DMS 273 (cell line): ENCODE measurements around the gene ENTPD6.
"Not testable (repeated sequence)": the region's sequence is repeated elsewhere in the genome, so short reads cannot be mapped to it uniquely, and the experiment has no call there.

Experiments used
- DNase-seq: peaks from one replicate; lab custom pipeline; 2025; ENCODE audit not compliant: unreplicated experiment; lab: John Stamatoyannopoulos, UW

Gene ENTPD6

GRCh38 chr20:25240851-25241658, 45.5 kb downstream of the ENTPD6 start:
- not testable (repeated sequence) for DNase-seq

DNA sequence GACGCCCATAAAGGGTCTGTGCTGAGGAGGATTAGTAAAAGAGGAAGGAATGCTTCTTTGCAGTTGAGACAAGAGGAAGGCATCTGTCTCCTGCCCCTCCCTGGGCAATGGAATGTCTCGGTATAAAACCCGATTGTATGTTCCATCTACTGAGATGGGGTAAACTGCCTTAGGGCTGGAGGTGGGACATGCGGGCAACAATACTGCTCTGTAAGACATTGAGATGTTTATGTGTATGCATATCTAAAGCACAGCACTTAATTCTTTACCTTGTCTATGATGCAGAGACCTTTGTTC, 46.1 kb downstream of the ENTPD6 start:
- not testable (repeated sequence) for DNase-seq

DNA sequence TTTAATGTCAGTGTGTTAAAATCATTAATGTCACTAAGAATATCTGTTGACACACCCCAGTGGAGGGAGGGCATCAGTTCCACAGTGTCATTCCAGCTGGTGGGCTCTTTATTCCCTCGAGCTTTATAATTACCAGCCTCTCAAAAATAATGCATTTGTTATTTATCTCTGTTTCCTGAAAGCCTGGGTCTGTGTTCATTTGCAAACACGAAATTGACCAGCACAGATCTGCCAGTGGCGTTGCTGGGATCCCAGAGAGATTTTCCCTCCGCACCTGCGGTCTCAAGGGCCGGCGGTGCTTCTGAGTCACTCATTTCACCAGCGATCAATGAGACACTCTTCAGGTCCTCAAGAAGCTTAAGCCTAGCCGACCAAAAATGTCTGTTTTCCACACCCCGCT, 46.7 kb downstream of the ENTPD6 start:
- DNase-seq, result no peak

- DNase-seq, result no peak
These were observed 48.0 kb downstream of the ENTPD6 start for GRCh38 chr20:25243416-25243979.

GRCh38 chr20:25244976-25245375, 49.5 kb downstream of the ENTPD6 start:
- no peak for DNase-seq

DNA sequence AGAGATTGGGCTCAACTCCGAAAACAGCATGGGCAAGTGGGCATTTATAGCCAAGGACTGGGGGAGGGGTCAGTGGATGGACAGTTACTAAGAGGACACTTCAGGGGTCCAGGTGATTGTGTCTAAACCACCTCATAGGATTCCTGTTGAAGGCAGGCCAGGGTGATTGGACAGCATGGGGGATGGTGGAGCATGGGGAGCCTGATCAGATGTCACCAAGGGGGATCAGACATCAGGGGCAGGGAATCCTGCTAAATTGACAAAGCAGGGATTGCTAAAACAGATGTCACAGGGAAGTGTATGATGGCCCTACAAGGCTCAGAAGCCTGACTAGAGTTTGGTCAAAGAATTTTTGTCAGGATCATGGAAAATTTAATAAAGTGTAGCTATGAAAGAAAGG, 49.9 kb downstream of the ENTPD6 start:
- peak; percentile 64 for DNase-seq

DNA sequence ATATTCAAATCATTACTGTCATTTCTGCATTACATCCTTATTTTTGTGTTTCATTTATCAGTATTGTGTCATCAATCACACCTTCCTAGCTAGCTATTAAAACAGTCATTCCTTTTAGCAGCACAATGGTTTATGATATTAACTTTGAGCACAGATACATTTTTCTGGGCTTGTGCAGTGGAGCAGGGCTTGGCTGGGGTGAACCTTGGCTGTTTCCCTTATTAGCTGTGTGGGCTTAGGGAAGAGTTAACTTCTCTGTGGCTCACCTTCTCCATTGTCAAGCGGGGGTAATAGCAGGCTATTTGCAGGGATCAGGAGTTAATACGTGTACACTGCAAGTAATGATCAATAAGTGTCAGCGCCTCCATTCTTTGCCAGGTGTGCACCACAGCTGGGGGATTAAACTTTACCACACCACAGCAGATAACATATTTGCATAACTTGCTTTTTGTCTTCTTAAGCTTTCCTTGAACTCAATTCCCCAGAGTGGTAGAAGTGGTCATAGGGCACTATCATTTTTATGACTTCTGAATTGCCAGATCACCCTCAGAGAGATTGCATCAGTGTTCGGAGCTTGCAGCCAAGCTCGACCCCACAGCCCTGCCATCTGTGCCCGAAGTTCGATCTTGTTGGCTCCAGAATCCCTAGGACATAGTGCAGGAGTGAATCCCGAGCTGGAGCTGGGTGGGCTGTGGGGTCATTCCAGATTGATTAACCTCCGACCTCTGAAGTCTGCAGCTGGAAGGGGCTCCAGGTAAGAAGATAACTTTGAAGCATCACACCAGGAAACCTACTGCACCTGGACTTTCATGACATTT, 50.9 kb downstream of the ENTPD6 start:
- peak; percentile 38 for DNase-seq

GRCh38 chr20:25247000-25247517, 51.5 kb downstream of the ENTPD6 start:
- peak; percentile 82 for DNase-seq

DNA sequence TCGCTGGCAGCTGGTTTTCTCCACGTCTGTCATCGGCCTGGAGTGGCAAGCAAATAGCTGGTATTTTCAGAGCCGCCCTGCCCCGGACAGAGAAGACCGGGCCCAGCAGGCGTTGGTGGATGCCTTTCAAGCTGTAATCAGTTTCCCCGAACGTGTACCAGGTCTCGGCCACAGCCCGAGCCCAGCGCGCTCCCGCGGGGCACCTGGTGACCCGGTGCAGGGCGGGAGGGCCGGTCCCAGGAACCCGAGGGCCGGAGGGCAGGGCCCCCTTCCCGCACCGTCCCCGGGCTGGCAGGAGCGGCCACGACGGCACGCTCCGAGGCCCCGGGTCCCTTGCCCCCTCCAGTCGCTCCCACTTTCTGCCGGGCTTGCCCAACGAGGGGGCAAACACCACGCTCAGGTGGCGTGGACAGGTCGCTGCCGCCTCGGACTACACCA, 52.0 kb downstream of the ENTPD6 start:
- DNase-seq, result peak; percentile 82

DNA sequence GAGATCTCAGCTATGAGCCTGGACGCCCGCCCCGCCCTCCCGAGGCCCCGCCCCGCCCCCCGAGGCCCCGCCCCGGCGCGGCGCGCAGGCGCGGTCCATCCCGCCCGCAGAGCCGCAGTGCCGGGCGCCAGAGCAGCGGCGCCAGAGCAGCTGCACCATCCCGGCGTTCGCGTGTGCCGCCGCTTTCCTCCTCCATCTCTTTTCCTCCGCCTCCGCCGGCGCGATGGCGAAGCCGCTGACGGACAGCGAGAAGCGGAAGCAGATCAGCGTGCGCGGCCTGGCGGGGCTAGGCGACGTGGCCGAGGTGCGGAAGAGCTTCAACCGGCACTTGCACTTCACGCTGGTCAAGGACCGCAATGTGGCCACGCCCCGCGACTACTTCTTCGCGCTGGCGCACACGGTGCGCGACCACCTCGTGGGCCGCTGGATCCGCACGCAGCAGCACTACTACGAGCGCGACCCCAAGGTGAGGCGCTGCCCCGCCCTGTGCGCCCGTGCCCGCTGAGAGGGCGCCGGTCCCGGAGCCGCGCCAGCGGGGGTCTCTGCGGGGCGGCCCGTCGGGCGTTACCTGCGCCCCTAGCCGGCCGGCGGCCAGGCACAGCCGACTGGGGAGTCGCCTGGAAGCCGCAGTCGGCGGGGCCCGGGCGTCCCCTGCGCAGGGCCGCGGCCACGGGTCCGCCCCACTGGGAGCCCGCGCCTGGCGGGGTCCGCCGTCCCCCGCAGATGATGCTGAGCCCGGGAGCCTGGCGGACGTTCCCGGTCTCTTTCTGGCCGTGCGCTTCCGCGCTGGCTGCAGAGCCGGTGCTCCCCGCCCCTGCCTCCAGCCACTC, 52.7 kb downstream of the ENTPD6 start, which contains the start of gene PYGB:
Gene PYGB, plus strand, starts transcription at position 130 of the 830 bp plus-strand sequence. Its CDS starts 94 bp downstream, at position 224.
- DNase-seq, result peak; percentile 95

- DNase-seq, result no peak
These were observed 53.3 kb downstream of the ENTPD6 start for GRCh38 chr20:25248786-25249172.

DNA sequence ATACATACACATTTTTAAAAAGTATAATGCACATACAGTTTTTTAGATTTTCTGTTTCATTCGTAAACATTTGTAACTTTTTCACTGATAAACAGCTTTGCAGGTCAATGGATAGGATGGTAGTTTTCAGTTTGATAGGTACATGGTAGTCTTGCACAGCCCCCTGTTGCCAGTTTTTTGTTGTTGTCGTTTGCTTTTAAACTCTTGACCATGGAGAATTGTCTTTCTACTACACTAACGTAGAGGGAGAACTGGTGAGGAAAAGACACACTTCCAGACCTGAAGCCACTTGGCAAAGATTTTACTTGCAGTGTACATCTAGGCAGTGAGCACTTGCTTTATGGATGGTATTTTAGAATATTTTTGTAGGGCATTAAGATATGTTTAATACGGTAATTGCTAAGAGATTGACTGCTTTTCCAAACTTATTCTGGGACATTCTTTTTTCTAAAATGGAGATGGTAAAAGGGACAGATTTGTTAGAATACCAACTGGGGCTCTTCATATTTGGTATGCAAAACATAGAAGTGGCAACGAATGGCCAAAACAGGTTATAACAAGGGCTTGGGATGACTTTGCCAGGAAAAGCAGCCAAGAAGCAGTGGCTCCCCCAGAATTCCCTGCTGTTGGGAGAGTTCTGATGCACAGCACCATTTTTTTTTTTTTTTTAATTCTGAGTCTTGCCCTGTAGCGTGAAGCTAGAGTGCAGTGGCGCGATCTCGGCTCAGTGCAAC, 53.9 kb downstream of the ENTPD6 start:
- DNase-seq, result no peak

GRCh38 chr20:25250508-25250907, 55.0 kb downstream of the ENTPD6 start:
- DNase-seq, result peak; percentile 18

DNA sequence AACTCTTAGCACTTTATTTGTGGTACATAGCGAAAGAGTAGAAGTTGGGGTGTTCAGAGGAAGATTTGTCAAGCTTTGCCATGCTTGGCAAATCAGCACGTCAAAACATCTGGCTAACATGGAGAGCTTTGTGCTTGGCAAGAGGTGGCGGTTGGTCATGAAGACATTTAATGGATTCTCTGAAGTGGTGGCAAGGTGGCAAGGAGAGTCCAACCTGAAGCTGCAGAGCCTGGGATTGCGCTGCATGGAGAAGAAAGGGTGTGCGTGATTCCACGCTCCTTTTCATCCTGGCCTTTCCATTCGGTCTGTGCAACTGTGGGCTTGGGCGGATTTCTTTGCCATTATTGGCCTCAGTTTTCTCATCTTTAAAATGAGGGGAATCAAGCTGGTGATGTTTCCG, 55.5 kb downstream of the ENTPD6 start:
- DNase-seq, result no peak

- no peak for DNase-seq
These were observed 56.0 kb downstream of the ENTPD6 start for GRCh38 chr20:25251558-25251957.

- no peak for DNase-seq
These were observed 56.7 kb downstream of the ENTPD6 start for GRCh38 chr20:25252230-25252651.

DNA sequence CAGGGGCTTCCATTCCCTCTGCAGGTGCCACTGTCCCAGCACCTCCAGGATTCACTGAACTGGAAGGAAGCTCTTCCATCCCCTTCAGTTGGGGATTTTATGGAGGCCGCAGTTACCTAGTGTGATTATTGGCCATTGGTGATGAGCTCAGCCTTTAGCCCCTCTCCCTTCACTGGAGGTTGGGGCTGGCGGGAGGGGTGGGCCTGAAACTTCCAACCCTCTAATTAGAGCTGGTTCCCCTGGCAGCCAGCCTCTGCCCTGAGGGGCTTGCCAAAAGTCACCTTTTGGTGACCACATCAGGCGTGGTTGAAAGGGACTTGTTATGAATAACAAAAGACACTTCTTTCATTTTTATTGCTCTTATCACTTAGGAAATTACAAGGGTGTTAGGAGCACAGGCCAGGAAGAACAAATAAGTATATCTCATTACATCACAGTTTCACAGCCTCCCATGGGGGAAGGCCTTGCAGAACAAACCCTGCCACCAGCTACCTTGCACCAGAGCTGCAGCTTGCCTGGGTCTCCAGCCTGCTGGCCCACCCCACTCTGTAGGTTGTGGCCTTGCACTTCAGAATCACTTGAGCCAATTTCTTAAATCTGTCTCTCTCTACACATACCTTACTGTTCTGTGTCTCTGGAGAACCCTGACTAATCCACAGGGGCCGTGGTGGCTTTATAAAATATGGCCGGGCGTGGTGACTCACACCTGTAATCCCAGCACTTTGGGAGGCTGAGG, 57.3 kb downstream of the ENTPD6 start:
- no peak for DNase-seq

GRCh38 chr20:25253606-25254275, 58.2 kb downstream of the ENTPD6 start:
- no peak for DNase-seq

GRCh38 chr20:25254571-25254970, 59.1 kb downstream of the ENTPD6 start:
- DNase-seq, result no peak
